HepG2 (cell line): ENCODE data around the gene HSD3B7. TPM values are rescaled to one million over a fixed set of nuclear protein-coding genes. Genes with fewer than 3 reads are reported as not detected.

ENCODE experiments used
- AKAP8 ChIP-seq: sonication (generic); formaldehyde crosslinking; IDR thresholded peaks from 2 replicates; pipeline ENCODE4 v1.5.1; 2020; ENCODE audit warnings: mild to moderate bottlenecking, missing genetic modification reagents
- ATF6 ChIP-seq: sonication (generic); formaldehyde crosslinking; conservative IDR thresholded peaks from 2 replicates; pipeline ENCODE4 v1.4.0; 2020; ENCODE audit warnings: missing genetic modification reagents
- GTF2F1 ChIP-seq: fragments of 150-350 bp; IDR thresholded peaks from 2 replicates; pipeline ENCODE4 v1.6.1; 2014; ENCODE audit warnings: low read length
- JUN ChIP-seq: sonication (generic); formaldehyde crosslinking; IDR thresholded peaks from 2 replicates; pipeline ENCODE4 v1.4.0; 2020; ENCODE audit warnings: mild to moderate bottlenecking, missing genetic modification reagents
- MXD4 ChIP-seq: IDR thresholded peaks from 2 replicates; pipeline ENCODE4 v1.6.1; 2016; ENCODE audit warnings: mild to moderate bottlenecking, missing biosample characterization, missing genetic modification reagents
- PAWR ChIP-seq: sonication (generic); formaldehyde crosslinking; IDR thresholded peaks from 2 replicates; pipeline ENCODE4 v1.4.0; 2020; ENCODE audit warnings: missing genetic modification reagents, mild to moderate bottlenecking, borderline replicate concordance
- RFX3 ChIP-seq: IDR thresholded peaks from 2 replicates; pipeline ENCODE4 v1.6.1; 2016; ENCODE audit warnings: missing biosample characterization, missing genetic modification reagents
- SKI ChIP-seq: fragments of 450-650 bp; IDR thresholded peaks from one replicate; pipeline ENCODE4 v1.6.1; 2018; ENCODE audit warnings: mild to moderate bottlenecking; ENCODE audit not compliant: partially characterized antibody
- TEAD3 ChIP-seq: optimal IDR thresholded peaks from 2 replicates; pipeline ENCODE3; 2016; ENCODE audit warnings: borderline replicate concordance
- ZBED4 ChIP-seq: sonication (generic); formaldehyde crosslinking; IDR thresholded peaks from 2 replicates; pipeline ENCODE4 v1.4.0; 2020; ENCODE audit warnings: missing genetic modification reagents, borderline replicate concordance
- ZGPAT ChIP-seq: IDR thresholded peaks from 2 replicates; pipeline ENCODE4 v1.6.1; 2016; ENCODE audit warnings: mild to moderate bottlenecking
- ZNF468 ChIP-seq: sonication (generic); formaldehyde crosslinking; IDR thresholded peaks from 2 replicates; pipeline ENCODE4 v1.8.0; 2022; ENCODE audit warnings: mild to moderate bottlenecking, moderate library complexity, missing genetic modification reagents
- ZNF589 ChIP-seq: sonication (generic); formaldehyde crosslinking; conservative IDR thresholded peaks from 2 replicates; pipeline ENCODE4 v1.8.0; 2022; ENCODE audit warnings: mild to moderate bottlenecking, moderate library complexity, missing genetic modification reagents
- ZNF646 ChIP-seq: sonication (generic); formaldehyde crosslinking; IDR thresholded peaks from 2 replicates; pipeline ENCODE4 v1.9.0; 2021; ENCODE audit warnings: mild to moderate bottlenecking, missing genetic modification reagents
- ZNF761 ChIP-seq: sonication (generic); formaldehyde crosslinking; conservative IDR thresholded peaks from 2 replicates; pipeline ENCODE4 v1.4.0; 2020; ENCODE audit warnings: mild to moderate bottlenecking, missing genetic modification reagents
- polyA plus RNA-seq, 8 experiments: library from polyadenylated mRNA; depleted of rRNA in 3 of 8; stranded (reverse) in 7 of 8; unstranded in 1 of 8; fragments of >200 nt; fragmentation: Illumina TruSeq in 4 of 8; extraction: Trizol in 4 of 8; gene quantifications; 2 replicates each; pipeline versions ENCODE4 v1.2.1 to v1.2.3, GENCODE V29; 2011 to 2016; ENCODE audit warnings: low read depth in 4 of 8, missing spikeins in 1 of 8, mixed read lengths in 1 of 8; ENCODE audit not compliant: insufficient read depth in 1 of 8
- total RNA-seq, 5 experiments: library from RNA; depleted of rRNA; stranded (reverse); fragments of >200 nt; fragmentation: Illumina TruSeq; extraction: Trizol; gene quantifications; 2 replicates each; pipeline ENCODE4 v1.2.3, GENCODE V29; 2016; ENCODE audit warnings: low read depth in 1 of 5

HSD3B7 gene
- total and polyA plus RNA-seq, 2 of the 13 experiments (the other 11 are each of a cell fraction or from before 2014, with no cell fraction given), result 32.9 to 69.7 TPM

GRCh38 chr16:30941600-30942425 lies 43.2 kb upstream of the HSD3B7 start (continued):
- TF ChIP-seq ZNF589 (CRISPR knock-in tag) (0 out of 2 replicates have a peak, but pooled peaks have one; percentile 7), AKAP8 (CRISPR knock-in tag) (0 out of 2 replicates have a peak, but pooled peaks have one; percentile 29), TEAD3 (no peak), JUN (CRISPR knock-in tag) (peak; percentile 48; the same call in 1 of the 2 replicates), SKI (peak; percentile 44), GTF2F1 (no peak), PAWR (CRISPR knock-in tag) (no peak), ATF6 (CRISPR knock-in tag) (no peak), ZGPAT (CRISPR knock-in tag) (peak; percentile 18; the same call in 1 of the 2 replicates), ZNF761 (CRISPR knock-in tag) (0 out of 2 replicates have a peak, but pooled peaks have one; percentile 54), ZNF468 (CRISPR knock-in tag) (no peak), MXD4 (CRISPR knock-in tag) (peak; percentile 55; the same call in 1 of the 2 replicates), RFX3 (no peak), ZNF646 (no peak), ZBED4 (no peak)
